Measurements from ENCODE around the gene KIF26B. TPM values are rescaled to one million over a fixed set of nuclear protein-coding genes. Genes with fewer than 3 reads are reported as not detected.

Gene KIF26B
- total and polyA plus RNA-seq, 8 donors: 0.15 to 3.2 (median 0.89) TPM; not detected in 1

GRCh38 chr1:245464290-245464689 is 309.5 kb downstream of the KIF26B start:
- Histone ChIP-seq H3K27ac (no peak overlapping the region), H3K4me3 (no peak overlapping the region), H3K27me3 (no peaks in the 10 kb centered on the region), H3K9me3 (no peaks in the 10 kb centered on the region), H3K36me3 (no peaks in the 10 kb centered on the region), H3K4me1 (no peaks in the 10 kb centered on the region)
- DNase-seq: no peak
- TF ChIP-seq EP300 (IDR thresholded peaks at IDR 0.05) (no peak), POLR2A (IDR thresholded peaks at IDR 0.05) (no peak), POLR2AphosphoS5 (IDR thresholded peaks at IDR 0.05) (no peak), CTCF (IDR thresholded peaks at IDR 0.05) (no peak)
- intact Hi-C loops (cut with DNase I; ENCODE audit: low total_unique reads): no loop called here
- 81 to 93% (median 86%) methylated on average over 15 of the region's 15 CpGs for WGBS, 5 donors

GRCh38 chr1:245465666-245466065 is 310.9 kb downstream of the KIF26B start:
- no peak overlapping the region for H3K27ac ChIP-seq
- 80 to 88% (median 86%) methylated on average over 16 of the region's 16 CpGs for whole genome bisulfite sequencing, 5 donors
- intact Hi-C loops (cut with DNase I; ENCODE audit: low total_unique reads): no loop called here

GRCh38 chr1:245466261-245466660 is 311.5 kb downstream of the KIF26B start:
- intact Hi-C loops (cut with DNase I; ENCODE audit: low total_unique reads): no loop called here
- no peak for DNase-seq
- Histone ChIP-seq H3K36me3 (no peaks in the 10 kb centered on the region), H3K27ac (no peak overlapping the region), H3K4me1 (no peaks in the 10 kb centered on the region), H3K4me3 (no peak overlapping the region), H3K27me3 (no peaks in the 10 kb centered on the region), H3K9me3 (no peaks in the 10 kb centered on the region)
- 63 to 78% (median 73%) methylated on average over 7 of the region's 7 CpGs for WGBS, 5 donors
- TF ChIP-seq EP300 (IDR thresholded peaks at IDR 0.05): no peak
- no peak for TF ChIP-seq POLR2A (IDR thresholded peaks at IDR 0.05)
- TF ChIP-seq POLR2AphosphoS5 (IDR thresholded peaks at IDR 0.05): no peak
- TF ChIP-seq CTCF (IDR thresholded peaks at IDR 0.05): no peak

More at GRCh38 chr1:245465666-245466065, 310.9 kb downstream of the KIF26B start:
- Histone ChIP-seq H3K4me1 (no peaks in the 10 kb centered on the region), H3K9me3 (no peaks in the 10 kb centered on the region), H3K27me3 (no peaks in the 10 kb centered on the region), H3K36me3 (no peaks in the 10 kb centered on the region), H3K4me3 (no peak overlapping the region)
- TF ChIP-seq EP300 (IDR thresholded peaks at IDR 0.05) (no peak), CTCF (IDR thresholded peaks at IDR 0.05) (no peak), POLR2A (IDR thresholded peaks at IDR 0.05) (no peak), POLR2AphosphoS5 (IDR thresholded peaks at IDR 0.05) (no peak)
- no peak for DNase-seq

- 83 to 96% (median 93%) methylated on average over 1 of the region's 1 CpG for WGBS, 5 donors
- H3K27me3 ChIP-seq: no peaks in the 10 kb centered on the region
- TF ChIP-seq CTCF (IDR thresholded peaks at IDR 0.05): no peak
- no peak for TF ChIP-seq POLR2AphosphoS5 (IDR thresholded peaks at IDR 0.05)
- no peak for TF ChIP-seq EP300 (IDR thresholded peaks at IDR 0.05)
- TF ChIP-seq POLR2A (IDR thresholded peaks at IDR 0.05): no peak
- intact Hi-C loops (cut with DNase I; ENCODE audit: low total_unique reads): no loop called here
- DNase-seq: no peak
- no peaks in the 10 kb centered on the region for H3K9me3 ChIP-seq
- no peaks in the 10 kb centered on the region for H3K4me1 ChIP-seq
- H3K36me3 ChIP-seq: no peaks in the 10 kb centered on the region
- no peak overlapping the region for H3K27ac ChIP-seq
- no peak overlapping the region for H3K4me3 ChIP-seq
Measured at GRCh38 chr1:245467804-245468203, 313.0 kb downstream of the KIF26B start.

All from stomach (tissue), 9 donors.